ENCODE measurements around the gene ODF2.

DNA sequence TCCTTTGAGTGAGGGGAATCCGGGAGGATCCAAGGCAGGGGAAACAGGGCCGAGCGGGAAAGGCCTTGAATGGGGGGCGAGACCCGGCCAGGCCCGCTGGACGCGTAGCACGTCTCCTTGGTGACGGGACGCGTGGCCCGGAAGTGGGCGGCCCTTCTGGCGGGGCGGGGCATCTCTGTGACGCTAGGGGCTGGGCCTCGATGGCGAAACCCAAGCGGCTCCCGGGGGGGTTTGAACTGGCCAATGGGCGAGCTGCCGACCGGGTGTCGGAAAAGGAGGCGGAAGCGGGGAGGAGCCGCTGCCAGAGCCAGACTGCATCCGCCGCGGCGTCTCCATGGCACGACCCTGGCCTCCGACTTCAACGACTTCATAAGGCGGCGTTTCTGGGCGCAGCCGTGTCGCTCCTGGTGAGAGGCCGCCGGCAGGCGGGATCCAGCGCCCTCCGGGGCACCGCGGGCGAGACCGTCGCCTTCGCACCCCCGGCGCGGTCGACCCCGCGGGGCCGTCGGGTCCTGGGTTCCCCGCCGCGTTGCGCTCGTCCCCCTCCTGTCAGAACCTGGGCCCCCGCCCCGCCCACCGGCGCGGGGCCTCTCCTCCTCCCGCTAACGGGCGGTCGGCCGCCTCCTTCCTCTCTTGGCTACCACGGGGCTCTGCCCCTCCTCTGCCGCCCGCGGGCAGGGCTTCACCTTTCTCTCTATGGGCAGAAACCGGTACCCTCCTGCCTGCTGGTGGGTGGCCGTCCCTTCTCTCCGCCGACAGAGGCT is at the start of gene ODF2:
- TF ChIP-seq POLR2A (IDR thresholded peaks at IDR 0.05; ENCODE audit: borderline replicate concordance, extremely low read depth, insufficient read depth, insufficient read length) (peak; percentile 73), EZH2 (IDR thresholded peaks at IDR 0.05) (no peak), ELF1 (IDR thresholded peaks at IDR 0.05; ENCODE audit: borderline replicate concordance, low read depth) (peak; percentile 83), JUND (IDR thresholded peaks at IDR 0.05) (no peak), POLR2AphosphoS5 (IDR thresholded peaks at IDR 0.05; ENCODE audit: low read depth, low read length) (peak; percentile 87), EZH2phosphoT487 (IDR thresholded peaks at IDR 0.05; ENCODE audit: borderline replicate concordance) (no peak), YY1 (IDR thresholded peaks at IDR 0.05; ENCODE audit: extremely low read depth, insufficient replicate concordance, low read depth, low read length) (no peak)
- TF ChIP-seq, protein P1, sequence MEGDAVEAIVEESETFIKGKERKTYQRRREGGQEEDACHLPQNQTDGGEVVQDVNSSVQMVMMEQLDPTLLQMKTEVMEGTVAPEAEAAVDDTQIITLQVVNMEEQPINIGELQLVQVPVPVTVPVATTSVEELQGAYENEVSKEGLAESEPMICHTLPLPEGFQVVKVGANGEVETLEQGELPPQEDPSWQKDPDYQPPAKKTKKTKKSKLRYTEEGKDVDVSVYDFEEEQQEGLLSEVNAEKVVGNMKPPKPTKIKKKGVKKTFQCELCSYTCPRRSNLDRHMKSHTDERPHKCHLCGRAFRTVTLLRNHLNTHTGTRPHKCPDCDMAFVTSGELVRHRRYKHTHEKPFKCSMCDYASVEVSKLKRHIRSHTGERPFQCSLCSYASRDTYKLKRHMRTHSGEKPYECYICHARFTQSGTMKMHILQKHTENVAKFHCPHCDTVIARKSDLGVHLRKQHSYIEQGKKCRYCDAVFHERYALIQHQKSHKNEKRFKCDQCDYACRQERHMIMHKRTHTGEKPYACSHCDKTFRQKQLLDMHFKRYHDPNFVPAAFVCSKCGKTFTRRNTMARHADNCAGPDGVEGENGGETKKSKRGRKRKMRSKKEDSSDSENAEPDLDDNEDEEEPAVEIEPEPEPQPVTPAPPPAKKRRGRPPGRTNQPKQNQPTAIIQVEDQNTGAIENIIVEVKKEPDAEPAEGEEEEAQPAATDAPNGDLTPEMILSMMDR (IDR thresholded peaks at IDR 0.05 in 2 of 3, conservative IDR thresholded peaks at IDR 0.05 in 1 of 3; ENCODE audit: borderline replicate concordance in 1 of 3, insufficient read depth in 1 of 3, low read depth in 2 of 3, low read length in 2 of 3), result no peak
- TF ChIP-seq, protein P2, sequence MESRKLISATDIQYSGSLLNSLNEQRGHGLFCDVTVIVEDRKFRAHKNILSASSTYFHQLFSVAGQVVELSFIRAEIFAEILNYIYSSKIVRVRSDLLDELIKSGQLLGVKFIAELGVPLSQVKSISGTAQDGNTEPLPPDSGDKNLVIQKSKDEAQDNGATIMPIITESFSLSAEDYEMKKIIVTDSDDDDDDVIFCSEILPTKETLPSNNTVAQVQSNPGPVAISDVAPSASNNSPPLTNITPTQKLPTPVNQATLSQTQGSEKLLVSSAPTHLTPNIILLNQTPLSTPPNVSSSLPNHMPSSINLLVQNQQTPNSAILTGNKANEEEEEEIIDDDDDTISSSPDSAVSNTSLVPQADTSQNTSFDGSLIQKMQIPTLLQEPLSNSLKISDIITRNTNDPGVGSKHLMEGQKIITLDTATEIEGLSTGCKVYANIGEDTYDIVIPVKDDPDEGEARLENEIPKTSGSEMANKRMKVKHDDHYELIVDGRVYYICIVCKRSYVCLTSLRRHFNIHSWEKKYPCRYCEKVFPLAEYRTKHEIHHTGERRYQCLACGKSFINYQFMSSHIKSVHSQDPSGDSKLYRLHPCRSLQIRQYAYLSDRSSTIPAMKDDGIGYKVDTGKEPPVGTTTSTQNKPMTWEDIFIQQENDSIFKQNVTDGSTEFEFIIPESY (IDR thresholded peaks at IDR 0.05; ENCODE audit: extremely low read depth, insufficient replicate concordance, low read length), result no peak
- TF ChIP-seq, protein P3, sequence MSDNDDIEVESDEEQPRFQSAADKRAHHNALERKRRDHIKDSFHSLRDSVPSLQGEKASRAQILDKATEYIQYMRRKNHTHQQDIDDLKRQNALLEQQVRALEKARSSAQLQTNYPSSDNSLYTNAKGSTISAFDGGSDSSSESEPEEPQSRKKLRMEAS (IDR thresholded peaks at IDR 0.05), result peak; percentile 70
- TF ChIP-seq, protein P4, sequence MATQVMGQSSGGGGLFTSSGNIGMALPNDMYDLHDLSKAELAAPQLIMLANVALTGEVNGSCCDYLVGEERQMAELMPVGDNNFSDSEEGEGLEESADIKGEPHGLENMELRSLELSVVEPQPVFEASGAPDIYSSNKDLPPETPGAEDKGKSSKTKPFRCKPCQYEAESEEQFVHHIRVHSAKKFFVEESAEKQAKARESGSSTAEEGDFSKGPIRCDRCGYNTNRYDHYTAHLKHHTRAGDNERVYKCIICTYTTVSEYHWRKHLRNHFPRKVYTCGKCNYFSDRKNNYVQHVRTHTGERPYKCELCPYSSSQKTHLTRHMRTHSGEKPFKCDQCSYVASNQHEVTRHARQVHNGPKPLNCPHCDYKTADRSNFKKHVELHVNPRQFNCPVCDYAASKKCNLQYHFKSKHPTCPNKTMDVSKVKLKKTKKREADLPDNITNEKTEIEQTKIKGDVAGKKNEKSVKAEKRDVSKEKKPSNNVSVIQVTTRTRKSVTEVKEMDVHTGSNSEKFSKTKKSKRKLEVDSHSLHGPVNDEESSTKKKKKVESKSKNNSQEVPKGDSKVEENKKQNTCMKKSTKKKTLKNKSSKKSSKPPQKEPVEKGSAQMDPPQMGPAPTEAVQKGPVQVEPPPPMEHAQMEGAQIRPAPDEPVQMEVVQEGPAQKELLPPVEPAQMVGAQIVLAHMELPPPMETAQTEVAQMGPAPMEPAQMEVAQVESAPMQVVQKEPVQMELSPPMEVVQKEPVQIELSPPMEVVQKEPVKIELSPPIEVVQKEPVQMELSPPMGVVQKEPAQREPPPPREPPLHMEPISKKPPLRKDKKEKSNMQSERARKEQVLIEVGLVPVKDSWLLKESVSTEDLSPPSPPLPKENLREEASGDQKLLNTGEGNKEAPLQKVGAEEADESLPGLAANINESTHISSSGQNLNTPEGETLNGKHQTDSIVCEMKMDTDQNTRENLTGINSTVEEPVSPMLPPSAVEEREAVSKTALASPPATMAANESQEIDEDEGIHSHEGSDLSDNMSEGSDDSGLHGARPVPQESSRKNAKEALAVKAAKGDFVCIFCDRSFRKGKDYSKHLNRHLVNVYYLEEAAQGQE (IDR thresholded peaks at IDR 0.05; ENCODE audit: low read depth), result no peak
